ENCODE measurements around the gene ATP6V0E2.

GRCh38 chr7:149865437-149865836, 8.3 kb upstream of the ATP6V0E2 start:
- TF ChIP-seq POLR2A (IDR thresholded peaks at IDR 0.05; ENCODE audit: low read depth, low read length) (no peak), TAF1 (IDR thresholded peaks at IDR 0.05; ENCODE audit: borderline replicate concordance, low read depth, low read length) (no peak)
